H9 (cell line): ENCODE results near the gene ARHGAP15. TPM values are rescaled to one million over a fixed set of nuclear protein-coding genes. Genes with fewer than 3 reads are reported as not detected.

Source experiments
- DNase-seq: peaks from one replicate; pipeline ENCODE4 v3.0.0-alpha.2; 2017
- H2AFZ ChIP-seq: one replicate; pipeline ENCODE4 v1.6.1; 2013; ENCODE audit warnings: mild to moderate bottlenecking, low read length, control low read depth, moderate library complexity
- H2AK5ac ChIP-seq: 2 replicates; pipeline ENCODE4 v1.6.1; 2013; ENCODE audit warnings: low read length, control low read depth, mixed read lengths; ENCODE audit not compliant: insufficient read length
- H2BK120ac ChIP-seq: one replicate; pipeline ENCODE4 v1.6.1; 2013; ENCODE audit warnings: low read depth, mild to moderate bottlenecking, low read length, control low read depth, inconsistent platforms; ENCODE audit not compliant: poor library complexity, severe bottlenecking
- H2BK12ac ChIP-seq: 2 replicates; pipeline ENCODE4 v1.6.1; 2013; ENCODE audit warnings: low read length, control low read depth, mixed read lengths, low read depth; ENCODE audit not compliant: insufficient read length
- H2BK15ac ChIP-seq: 2 replicates; pipeline ENCODE4 v1.6.1; 2013; ENCODE audit warnings: low read depth, low read length, control low read depth
- H2BK20ac ChIP-seq: one replicate; pipeline ENCODE4 v1.6.1; 2013; ENCODE audit warnings: low read depth, mild to moderate bottlenecking, low read length, control low read depth, inconsistent platforms; ENCODE audit not compliant: poor library complexity, severe bottlenecking
- H2BK5ac ChIP-seq: 2 replicates; pipeline ENCODE4 v1.6.1; 2013; ENCODE audit warnings: low read length, control low read depth, mixed read lengths; ENCODE audit not compliant: insufficient read length
- H3K14ac ChIP-seq: 2 replicates; pipeline ENCODE4 v1.6.1; 2013; ENCODE audit warnings: low read length, control low read depth; ENCODE audit not compliant: insufficient read depth
- H3K18ac ChIP-seq: 2 replicates; pipeline ENCODE4 v1.6.1; 2013; ENCODE audit warnings: low read depth, mild to moderate bottlenecking, mixed read lengths, low read length, control low read depth; ENCODE audit not compliant: insufficient read length
- H3K23ac ChIP-seq: 2 replicates; pipeline ENCODE4 v1.6.1; 2013; ENCODE audit warnings: low read length, control low read depth, mixed read lengths, low read depth; ENCODE audit not compliant: insufficient read length
- H3K23me2 ChIP-seq: 2 replicates; pipeline ENCODE4 v1.6.1; 2013; ENCODE audit warnings: low read depth, mild to moderate bottlenecking, mixed read lengths, low read length, control low read depth; ENCODE audit not compliant: insufficient read length, poor library complexity, severe bottlenecking
- H3K27ac ChIP-seq: 2 replicates; pipeline ENCODE4 v1.5.1; 2013; ENCODE audit warnings: low read length, control low read depth, mixed read lengths, low read depth; ENCODE audit not compliant: insufficient read length
- H3K27me3 ChIP-seq: 2 replicates; pipeline ENCODE4 v1.6.1; 2013; ENCODE audit warnings: low read length, control low read depth, inconsistent platforms; ENCODE audit not compliant: insufficient read depth
- H3K4ac ChIP-seq: 2 replicates; pipeline ENCODE4 v1.6.1; 2013; ENCODE audit warnings: low read depth, mild to moderate bottlenecking, control low read depth, inconsistent platforms, low read length, moderate library complexity
- H3K4me1 ChIP-seq: 2 replicates; pipeline ENCODE4 v1.6.1; 2013; ENCODE audit warnings: low read length, control low read depth, inconsistent platforms; ENCODE audit not compliant: insufficient read depth
- H3K4me2 ChIP-seq: 2 replicates; pipeline ENCODE4 v1.6.1; 2013; ENCODE audit warnings: low read length, control low read depth, mixed read lengths; ENCODE audit not compliant: insufficient read length, insufficient read depth
- H3K56ac ChIP-seq: 2 replicates; pipeline ENCODE4 v1.6.1; 2013; ENCODE audit warnings: low read depth, mild to moderate bottlenecking, mixed read lengths, low read length, control low read depth; ENCODE audit not compliant: insufficient read length
- H3K79me1 ChIP-seq: 2 replicates; pipeline ENCODE4 v1.6.1; 2013; ENCODE audit warnings: low read depth, mild to moderate bottlenecking, moderate library complexity, low read length, control low read depth, inconsistent platforms; ENCODE audit not compliant: insufficient read depth, poor library complexity, severe bottlenecking
- H3K79me2 ChIP-seq: 2 replicates; pipeline ENCODE4 v1.6.1; 2013; ENCODE audit warnings: low read length, control low read depth, inconsistent platforms; ENCODE audit not compliant: insufficient read depth
- H3K9ac ChIP-seq: 2 replicates; pipeline ENCODE4 v1.6.1; 2013; ENCODE audit warnings: low read length, control low read depth, mixed read lengths; ENCODE audit not compliant: insufficient read length; ENCODE audit errors: extremely low read depth
- H3K9me3 ChIP-seq: one replicate; pipeline ENCODE4 v1.6.1; 2013; ENCODE audit warnings: low read depth, low read length, inconsistent platforms; ENCODE audit not compliant: control insufficient read depth
- H3T11ph ChIP-seq: one replicate; pipeline ENCODE4 v1.6.1; 2013; ENCODE audit warnings: mild to moderate bottlenecking, low read length, control low read depth, inconsistent platforms
- H4K20me1 ChIP-seq: one replicate; pipeline ENCODE4 v1.6.1; 2013; ENCODE audit not compliant: control insufficient read depth, insufficient read length, insufficient read depth
- H4K5ac ChIP-seq: 2 replicates; pipeline ENCODE4 v1.6.1; 2013; ENCODE audit warnings: low read depth, mild to moderate bottlenecking, mixed read lengths, low read length, control low read depth; ENCODE audit not compliant: insufficient read length
- H4K8ac ChIP-seq: replicated peaks from 2 replicates; pipeline ENCODE4 v1.6.1; 2013; ENCODE audit warnings: low read length, control low read depth, mixed read lengths, low read depth; ENCODE audit not compliant: insufficient read length
- H4K91ac ChIP-seq: 2 replicates; pipeline ENCODE4 v1.6.1; 2013; ENCODE audit warnings: low read depth, mild to moderate bottlenecking, moderate library complexity, mixed read lengths, low read length, control low read depth; ENCODE audit not compliant: insufficient read length
- H3K27ac Mint-ChIP-seq, 3 experiments: 2 replicates in 2 of 3; 3 replicates in 1 of 3; pipeline ENCODE4 v1.8.0; 2020 to 2021; ENCODE audit warnings: mixed read lengths in 3 of 3, mild to moderate bottlenecking in 1 of 3, moderate library complexity in 1 of 3
- H3K27me3 Mint-ChIP-seq: 2 replicates; pipeline ENCODE4 v1.8.0; 2021; ENCODE audit warnings: low read depth, mild to moderate bottlenecking, moderate library complexity, mixed read lengths
- H3K36me3 Mint-ChIP-seq, 3 experiments: 2 replicates in 2 of 3; 3 replicates in 1 of 3; pipeline ENCODE4 v1.8.0; 2020 to 2021; ENCODE audit warnings: low read depth in 3 of 3, mixed read lengths in 3 of 3; ENCODE audit not compliant: insufficient read depth in 1 of 3
- H3K4me1 Mint-ChIP-seq, 2 experiments: 2 replicates each; pipeline ENCODE4 v1.8.0; 2020; ENCODE audit warnings: mixed read lengths in 2 of 2
- H3K4me3 Mint-ChIP-seq, 2 experiments: 2 replicates in 1 of 2; 3 replicates in 1 of 2; pipeline ENCODE4 v1.8.0; 2020 to 2021; ENCODE audit warnings: mild to moderate bottlenecking in 2 of 2, mixed read lengths in 2 of 2, moderate library complexity in 1 of 2
- H3K9me3 Mint-ChIP-seq, 2 experiments: 2 replicates in 1 of 2; 3 replicates in 1 of 2; pipeline ENCODE4 v1.8.0; 2020; ENCODE audit warnings: mild to moderate bottlenecking in 2 of 2, mixed read lengths in 2 of 2, moderate library complexity in 1 of 2
- WGBS: extraction: QIAGEN DNeasy Blood & Tissue Kit; methylation state at CpG from one replicate; pipeline ENCODE4 v1.1.7; 2013; ENCODE audit warnings: missing lambda C conversion rate, low lambda C conversion rate, mixed read lengths; ENCODE audit not compliant: insufficient read length; ENCODE audit errors: extremely low coverage; 5-methylcytosine and 5-hydroxymethylcytosine counted together
- total RNA-seq: library from RNA; stranded (reverse); gene quantifications from 2 replicates; pipeline ENCODE4 v1.2.1, GENCODE V29; 2021
- TF ChIP-seq, protein P1 (sequence below): fragments of 200-600 bp; sonication (generic); conservative IDR thresholded peaks from 3 replicates; pipeline ENCODE4 v1.8.0; 2021; ENCODE audit warnings: antibody characterized with exemption, mild to moderate bottlenecking

The ARHGAP15 gene
- total RNA-seq, 1 experiment from 2014 or later = not detected

DNA sequence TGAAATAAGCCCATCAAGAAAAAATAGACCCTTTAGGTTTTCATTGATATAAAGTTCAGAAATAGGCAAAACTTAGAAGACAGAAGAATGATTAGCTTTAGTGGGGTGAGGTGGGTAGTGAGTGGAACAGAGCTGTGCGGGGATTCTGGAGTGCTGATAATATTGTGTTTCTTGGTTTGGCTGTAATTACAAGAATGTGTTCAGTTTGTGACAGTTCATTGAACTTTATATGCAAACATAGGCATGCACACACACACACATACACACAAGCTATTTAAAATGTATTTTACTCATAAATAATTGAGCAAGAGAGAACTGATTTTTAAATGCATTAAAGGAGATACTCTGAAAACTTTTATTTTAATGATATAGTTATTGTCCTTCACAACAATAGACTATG is 17.1 kb downstream of the ARHGAP15 start:
- Histone ChIP-seq H4K91ac (no peak overlapping the region), H4K20me1 (no peaks in the 10 kb centered on the region), H2BK120ac (no peak overlapping the region), H3T11ph (no peak overlapping the region), H3K27ac (no peak overlapping the region), H2BK12ac (no peak overlapping the region), H3K9ac (no peak overlapping the region), H3K79me2 (no peaks in the 10 kb centered on the region), H2AK5ac (no peak overlapping the region), H3K4me1 (no peaks in the 10 kb centered on the region), H4K5ac (no peak overlapping the region), H2AFZ (no peak overlapping the region), H3K79me1 (no peaks in the 10 kb centered on the region), H3K9me3 (no peaks in the 10 kb centered on the region), H3K4ac (no peak overlapping the region), H3K14ac (no peak overlapping the region), H3K23ac (no peak overlapping the region), H3K27me3 (no peaks in the 10 kb centered on the region), H3K56ac (no peak overlapping the region), H3K4me2 (no peak overlapping the region), H2BK20ac (no peak overlapping the region), H2BK15ac (no peak overlapping the region), H3K18ac (no peak overlapping the region), H2BK5ac (no peak overlapping the region), H4K8ac (no peak overlapping the region), H3K23me2 (no peaks in the 10 kb centered on the region)
- DNase-seq = no peak
- TF ChIP-seq, protein P1, sequence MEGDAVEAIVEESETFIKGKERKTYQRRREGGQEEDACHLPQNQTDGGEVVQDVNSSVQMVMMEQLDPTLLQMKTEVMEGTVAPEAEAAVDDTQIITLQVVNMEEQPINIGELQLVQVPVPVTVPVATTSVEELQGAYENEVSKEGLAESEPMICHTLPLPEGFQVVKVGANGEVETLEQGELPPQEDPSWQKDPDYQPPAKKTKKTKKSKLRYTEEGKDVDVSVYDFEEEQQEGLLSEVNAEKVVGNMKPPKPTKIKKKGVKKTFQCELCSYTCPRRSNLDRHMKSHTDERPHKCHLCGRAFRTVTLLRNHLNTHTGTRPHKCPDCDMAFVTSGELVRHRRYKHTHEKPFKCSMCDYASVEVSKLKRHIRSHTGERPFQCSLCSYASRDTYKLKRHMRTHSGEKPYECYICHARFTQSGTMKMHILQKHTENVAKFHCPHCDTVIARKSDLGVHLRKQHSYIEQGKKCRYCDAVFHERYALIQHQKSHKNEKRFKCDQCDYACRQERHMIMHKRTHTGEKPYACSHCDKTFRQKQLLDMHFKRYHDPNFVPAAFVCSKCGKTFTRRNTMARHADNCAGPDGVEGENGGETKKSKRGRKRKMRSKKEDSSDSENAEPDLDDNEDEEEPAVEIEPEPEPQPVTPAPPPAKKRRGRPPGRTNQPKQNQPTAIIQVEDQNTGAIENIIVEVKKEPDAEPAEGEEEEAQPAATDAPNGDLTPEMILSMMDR = no peak
- 0 out of 4 replicates have a peak, but pooled peaks cover 0 to 3% of the 10 kb centered on the region in 2 experiments for H3K4me1 Mint-ChIP-seq
- no peaks in the 10 kb centered on the region for H3K36me3 Mint-ChIP-seq
- H3K9me3 Mint-ChIP-seq = no peaks in the 10 kb centered on the region
- H3K27me3 Mint-ChIP-seq = no peaks in the 10 kb centered on the region
- H3K4me3 Mint-ChIP-seq = no peak overlapping the region
- no CpG with 5 or more reads among the region's 1 CpG for WGBS
- H3K27ac Mint-ChIP-seq = no peak overlapping the region
